Measurements from ENCODE around the gene L1TD1. TPM values are rescaled to one million over a fixed set of nuclear protein-coding genes. Genes with fewer than 3 reads are reported as not detected.
"Not testable (repeated sequence)": the region's sequence is repeated elsewhere in the genome, so short reads cannot be mapped to it uniquely, and the experiment has no call there.

L1TD1 gene
- total RNA-seq, 2 experiments from 2014 or later, result not detected

DNA sequence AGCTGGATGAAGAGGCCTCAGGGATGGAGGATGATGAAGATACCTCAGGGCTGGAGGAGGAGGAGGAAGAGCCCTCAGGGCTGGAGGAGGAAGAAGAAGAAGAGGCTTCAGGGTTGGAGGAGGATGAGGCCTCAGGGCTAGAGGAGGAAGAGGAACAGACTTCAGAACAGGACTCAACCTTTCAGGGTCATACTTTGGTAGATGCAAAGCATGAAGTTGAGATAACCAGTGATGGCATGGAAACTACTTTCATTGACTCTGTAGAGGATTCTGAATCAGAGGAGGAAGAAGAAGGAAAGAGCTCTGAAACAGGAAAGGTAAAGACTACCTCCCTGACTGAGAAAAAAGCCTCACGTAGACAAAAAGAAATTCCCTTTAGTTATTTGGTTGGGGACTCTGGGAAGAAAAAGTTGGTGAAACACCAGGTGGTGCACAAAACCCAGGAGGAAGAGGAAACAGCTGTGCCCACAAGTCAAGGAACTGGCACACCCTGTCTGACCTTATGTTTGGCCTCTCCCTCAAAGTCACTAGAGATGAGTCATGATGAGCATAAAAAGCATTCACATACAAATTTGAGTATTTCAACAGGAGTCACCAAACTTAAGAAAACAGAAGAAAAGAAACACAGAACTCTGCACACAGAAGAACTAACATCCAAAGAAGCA lies 15.4 kb downstream of the L1TD1 start:
- Mint-ChIP-seq H3K4me3 (no peak overlapping the region), H3K4me1 (peaks cover 9% of the 10 kb centered on the region), H3K27ac (no peak overlapping the region), H3K9me3 (peaks cover 16% of the 10 kb centered on the region), H3K36me3 (ENCODE audit: low read depth) (peaks cover 4% of the 10 kb centered on the region), H3K27me3 (peaks cover 2% of the 10 kb centered on the region)
- ChIA-PET POLR2A (no interaction called here), CTCF (no interaction called here)
- DNase-seq, result no peak

- H3K36me3 Mint-ChIP-seq (ENCODE audit: low read depth), result peaks cover 4% of the 10 kb centered on the region
- POLR2A ChIA-PET, result no interaction called here
- CTCF ChIA-PET, result no interaction called here
- no peak for DNase-seq
- peaks cover 9% of the 10 kb centered on the region for H3K4me1 Mint-ChIP-seq
- H3K27ac Mint-ChIP-seq, result no peak overlapping the region
- H3K9me3 Mint-ChIP-seq, result peaks cover 16% of the 10 kb centered on the region
- no peaks in the 10 kb centered on the region for H3K27me3 Mint-ChIP-seq
- H3K4me3 Mint-ChIP-seq, result no peak overlapping the region
Observed at GRCh38 chr1:62210960-62211359, 16.3 kb downstream of the L1TD1 start.

GRCh38 chr1:62212411-62212810 lies 17.8 kb downstream of the L1TD1 start:
- peaks cover 16% of the 10 kb centered on the region for H3K9me3 Mint-ChIP-seq
- peaks cover 9% of the 10 kb centered on the region for H3K4me1 Mint-ChIP-seq
- no peak for DNase-seq
- H3K27me3 Mint-ChIP-seq, result no peaks in the 10 kb centered on the region
- peaks cover 4% of the 10 kb centered on the region for H3K36me3 Mint-ChIP-seq (ENCODE audit: low read depth)
- ChIA-PET POLR2A (no interaction called here), CTCF (no interaction called here)
- no peak overlapping the region for H3K4me3 Mint-ChIP-seq
- no peak overlapping the region for H3K27ac Mint-ChIP-seq

DNA sequence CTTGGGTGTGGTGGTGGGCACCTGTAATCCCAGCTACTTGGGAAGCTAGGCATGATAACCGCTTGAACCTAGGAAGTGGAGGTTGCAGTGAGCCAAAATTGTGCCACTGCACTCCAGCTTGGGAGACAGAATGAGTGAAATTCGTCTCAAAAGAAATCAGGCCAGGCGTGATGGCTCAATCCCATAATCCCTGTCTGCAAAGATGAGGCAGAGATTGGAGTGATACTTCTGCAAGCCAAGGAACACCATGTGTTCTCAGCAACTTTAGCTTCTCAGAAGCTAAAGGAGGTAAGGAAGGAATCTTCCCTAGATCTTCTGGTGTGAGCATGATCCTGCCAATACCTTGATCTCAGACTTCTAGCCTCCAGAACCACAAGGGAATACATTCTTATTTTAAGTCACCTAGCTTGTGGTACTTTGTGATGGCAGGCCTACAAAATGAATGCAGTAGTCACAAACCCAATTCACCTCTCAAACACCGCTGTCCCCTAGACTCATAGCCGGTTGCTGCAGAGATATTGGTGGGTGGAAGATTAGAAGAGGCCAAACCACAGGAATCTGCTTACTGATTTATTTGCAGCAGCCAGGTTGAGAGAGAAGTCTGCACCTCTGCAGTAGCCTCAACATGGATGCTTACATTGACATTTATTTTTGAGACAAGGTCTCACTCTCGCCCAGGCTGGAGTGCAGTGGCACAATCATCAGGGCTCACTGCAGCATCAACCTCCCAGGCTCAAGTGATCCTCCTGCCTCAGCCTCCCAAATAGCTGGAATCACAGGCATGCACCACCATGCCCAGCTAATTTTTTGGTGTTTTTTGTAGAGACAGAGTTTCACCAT lies 18.6 kb downstream of the L1TD1 start:
- POLR2A ChIA-PET, result no interaction called here
- Mint-ChIP-seq H3K4me1 (peaks cover 9% of the 10 kb centered on the region), H3K27me3 (no peaks in the 10 kb centered on the region), H3K36me3 (ENCODE audit: low read depth) (peaks cover 4% of the 10 kb centered on the region), H3K4me3 (no peak overlapping the region), H3K27ac (no peak overlapping the region), H3K9me3 (peaks cover 16% of the 10 kb centered on the region)
- DNase-seq, result no peak
- CTCF ChIA-PET, result no interaction called here

- H3K4me1 Mint-ChIP-seq, result no peaks in the 10 kb centered on the region
- POLR2A ChIA-PET, result no interaction called here
- no peak overlapping the region for H3K4me3 Mint-ChIP-seq
- no peak overlapping the region for H3K27ac Mint-ChIP-seq
- no peaks in the 10 kb centered on the region for H3K9me3 Mint-ChIP-seq
- no peak for DNase-seq
- CTCF ChIA-PET, result no interaction called here
- H3K36me3 Mint-ChIP-seq (ENCODE audit: low read depth), result no peaks in the 10 kb centered on the region
- H3K27me3 Mint-ChIP-seq, result no peaks in the 10 kb centered on the region
Observed at GRCh38 chr1:62218604-62219003, 24.0 kb downstream of the L1TD1 start.

GRCh38 chr1:62220456-62220855 lies 25.8 kb downstream of the L1TD1 start:
- POLR2A ChIA-PET; H3K36me3 Mint-ChIP-seq (ENCODE audit: low read depth); H3K9me3 Mint-ChIP-seq; H3K27ac Mint-ChIP-seq; H3K4me1 Mint-ChIP-seq; H3K27me3 Mint-ChIP-seq; H3K4me3 Mint-ChIP-seq; DNase-seq: not testable (repeated sequence)
- CTCF ChIA-PET, result interaction anchor here (1.0 kb wide), 1 partner anchor 22 kb away, joined by 3 read pairs; no protein-coding TSS in a partner anchor

DNA sequence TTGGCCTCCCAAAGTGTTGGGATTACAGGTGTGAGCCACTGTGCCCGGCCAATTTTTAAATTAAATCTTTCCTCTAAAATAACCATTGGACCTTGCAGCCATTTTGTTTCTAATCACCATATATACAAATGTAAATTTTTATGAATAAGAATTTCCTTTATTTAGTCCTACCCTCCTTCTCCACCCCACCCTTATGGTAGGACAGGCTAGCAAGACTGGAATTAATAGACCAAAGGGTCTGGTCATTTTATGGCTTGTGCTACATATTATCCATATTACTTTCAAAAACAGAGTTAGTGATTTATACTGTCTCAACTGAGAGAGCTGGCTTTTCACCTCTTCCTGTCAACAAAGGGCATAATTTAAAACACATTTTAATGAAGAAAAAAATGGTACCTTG lies 26.5 kb downstream of the L1TD1 start:
- Mint-ChIP-seq H3K4me3 (no peak overlapping the region), H3K9me3 (no peaks in the 10 kb centered on the region), H3K27ac (no peak overlapping the region), H3K4me1 (no peaks in the 10 kb centered on the region), H3K27me3 (no peaks in the 10 kb centered on the region), H3K36me3 (ENCODE audit: low read depth) (no peaks in the 10 kb centered on the region)
- ChIA-PET POLR2A (no interaction called here), CTCF (no interaction called here)
- no peak for DNase-seq

- Mint-ChIP-seq H3K9me3 (no peaks in the 10 kb centered on the region), H3K27me3 (no peaks in the 10 kb centered on the region), H3K36me3 (ENCODE audit: low read depth) (no peaks in the 10 kb centered on the region), H3K4me1 (no peaks in the 10 kb centered on the region), H3K4me3 (no peak overlapping the region), H3K27ac (no peak overlapping the region)
- no peak for DNase-seq
- ChIA-PET POLR2A (no interaction called here), CTCF (no interaction called here)
Observed at GRCh38 chr1:62222321-62222720, 27.7 kb downstream of the L1TD1 start.

DNA sequence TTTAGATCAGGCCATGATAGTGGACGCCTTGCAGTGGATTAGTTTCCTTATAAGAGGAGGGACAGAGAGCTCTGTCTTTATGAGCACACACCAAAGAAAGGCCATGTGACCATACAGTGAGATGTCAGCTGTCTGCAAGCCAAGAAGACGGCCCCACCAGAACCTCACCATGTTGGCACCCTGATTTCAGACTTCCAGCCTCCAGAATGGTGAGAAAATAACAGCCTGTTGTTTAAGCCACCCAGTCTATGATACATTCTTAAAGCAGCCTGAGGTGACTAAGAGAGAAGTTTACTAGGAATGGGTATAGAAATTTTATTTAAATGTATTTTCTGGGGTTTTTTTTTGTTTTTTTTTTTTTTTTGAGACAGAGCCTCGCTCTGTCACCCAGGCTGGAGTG lies 29.5 kb downstream of the L1TD1 start:
- no peaks in the 10 kb centered on the region for H3K9me3 Mint-ChIP-seq
- POLR2A ChIA-PET, result no interaction called here
- no peaks in the 10 kb centered on the region for H3K36me3 Mint-ChIP-seq (ENCODE audit: low read depth)

GRCh38 chr1:62227496-62227895 lies 32.8 kb downstream of the L1TD1 start:
- no peak for DNase-seq
- no peak overlapping the region for H3K27ac Mint-ChIP-seq
- no peaks in the 10 kb centered on the region for H3K9me3 Mint-ChIP-seq
- H3K36me3 Mint-ChIP-seq (ENCODE audit: low read depth), result no peaks in the 10 kb centered on the region
- no peak overlapping the region for H3K4me3 Mint-ChIP-seq
- ChIA-PET POLR2A (no interaction called here), CTCF (no interaction called here)
- no peaks in the 10 kb centered on the region for H3K4me1 Mint-ChIP-seq
- no peaks in the 10 kb centered on the region for H3K27me3 Mint-ChIP-seq

More for the DNA sequence above, 29.5 kb downstream of the L1TD1 start:
- CTCF ChIA-PET, result no interaction called here
- H3K4me3 Mint-ChIP-seq, result no peak overlapping the region
- no peak for DNase-seq
- H3K4me1 Mint-ChIP-seq, result no peaks in the 10 kb centered on the region
- H3K27me3 Mint-ChIP-seq, result no peaks in the 10 kb centered on the region
- no peak overlapping the region for H3K27ac Mint-ChIP-seq

DNA sequence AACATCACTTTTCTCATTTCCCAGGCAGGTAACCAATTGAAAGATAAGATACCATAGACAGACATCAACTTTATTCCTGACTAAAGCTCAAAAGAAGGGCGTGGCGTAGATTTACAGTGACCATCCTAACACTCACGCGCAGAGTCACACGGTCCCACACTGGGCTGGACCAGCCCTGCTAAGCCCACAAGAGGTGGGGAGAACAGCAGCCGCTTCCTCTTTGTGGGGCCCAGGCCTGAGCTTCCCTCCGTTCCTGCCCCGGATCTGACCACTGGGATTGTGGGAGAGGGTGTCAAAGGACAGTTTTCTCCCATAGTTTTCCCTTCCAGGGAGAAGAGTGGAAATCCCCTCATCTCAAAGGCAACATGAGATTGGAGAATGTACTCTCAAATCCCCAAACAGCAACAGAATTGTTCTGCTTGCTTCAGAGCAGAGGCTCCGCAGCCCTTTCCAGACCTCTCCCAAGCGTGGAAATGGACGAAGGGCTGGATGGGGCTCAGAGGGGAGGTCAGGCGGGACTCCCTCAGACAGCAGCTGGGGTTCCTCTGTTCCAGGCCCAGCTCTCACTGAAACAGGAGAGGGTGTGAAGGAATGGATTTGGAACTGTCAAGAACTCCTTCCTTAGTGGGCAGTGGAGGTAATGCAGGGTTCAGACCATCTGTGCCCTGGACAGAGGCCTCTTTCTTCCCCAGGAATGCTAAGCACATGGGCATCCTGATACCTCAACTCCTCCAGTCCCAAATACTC lies 33.7 kb downstream of the L1TD1 start:
- Mint-ChIP-seq H3K4me3 (no peak overlapping the region), H3K36me3 (ENCODE audit: low read depth) (no peaks in the 10 kb centered on the region), H3K27me3 (no peaks in the 10 kb centered on the region), H3K27ac (no peak overlapping the region), H3K9me3 (no peaks in the 10 kb centered on the region), H3K4me1 (no peaks in the 10 kb centered on the region)
- CTCF ChIA-PET, result no interaction called here
- POLR2A ChIA-PET, result no interaction called here
- no peak for DNase-seq

- no peaks in the 10 kb centered on the region for H3K36me3 Mint-ChIP-seq (ENCODE audit: low read depth)
- H3K4me1 Mint-ChIP-seq, result no peaks in the 10 kb centered on the region
- no peak for DNase-seq
- no peaks in the 10 kb centered on the region for H3K27me3 Mint-ChIP-seq
- no peak overlapping the region for H3K27ac Mint-ChIP-seq
- ChIA-PET CTCF (no interaction called here), POLR2A (no interaction called here)
- H3K4me3 Mint-ChIP-seq, result no peak overlapping the region
- no peaks in the 10 kb centered on the region for H3K9me3 Mint-ChIP-seq
Observed at GRCh38 chr1:62228883-62229187, 34.2 kb downstream of the L1TD1 start.

DNA sequence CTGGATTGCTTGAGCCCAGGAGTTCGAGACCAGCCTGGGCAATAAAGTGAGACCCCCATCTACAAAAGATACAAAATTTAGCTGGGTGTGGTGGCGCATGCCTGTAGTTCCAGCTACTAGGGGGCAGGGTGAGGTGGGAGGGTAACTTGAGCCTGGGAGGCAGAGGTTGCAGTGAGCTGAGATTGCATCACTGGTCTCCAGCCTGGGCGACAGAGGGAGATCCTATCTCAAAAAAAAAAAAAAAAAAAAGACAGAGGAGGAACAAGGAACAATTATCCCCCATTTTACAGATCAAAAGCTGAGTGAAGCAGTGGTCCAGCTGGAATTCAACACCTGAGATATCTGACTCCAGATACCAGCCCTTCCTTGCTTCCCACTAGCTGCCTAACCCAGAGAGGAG lies 34.8 kb downstream of the L1TD1 start:
- H3K4me1 Mint-ChIP-seq, result no peaks in the 10 kb centered on the region
- no peak overlapping the region for H3K27ac Mint-ChIP-seq
- DNase-seq, result no peak
- ChIA-PET POLR2A (no interaction called here), CTCF (interaction anchor here (0.8 kb wide), 1 partner anchor 54 kb away, joined by 3 read pairs; no protein-coding TSS in a partner anchor)
- no peak overlapping the region for H3K4me3 Mint-ChIP-seq
- no peaks in the 10 kb centered on the region for H3K36me3 Mint-ChIP-seq (ENCODE audit: low read depth)
- H3K27me3 Mint-ChIP-seq, result no peaks in the 10 kb centered on the region
- no peaks in the 10 kb centered on the region for H3K9me3 Mint-ChIP-seq

All from activated CD4-positive, alpha-beta T cell treated with anti-CD3 and anti-CD28 coated beads, Interleukin-2, amount 10 ng/mL, durations not matched to agents 7 days and 5 days (primary cell).